IPS-18a (cell line): ENCODE results near the gene LRRC27.

Experiments
- H3K27ac ChIP-seq: one replicate; pipeline ENCODE4 v1.5.1; 2013; ENCODE audit warnings: low read length
- H3K27me3 ChIP-seq: one replicate; pipeline ENCODE4 v1.6.1; 2013; ENCODE audit warnings: mild to moderate bottlenecking, low read length; ENCODE audit not compliant: control insufficient read depth, insufficient read depth
- H3K36me3 ChIP-seq: one replicate; pipeline ENCODE4 v1.6.1; 2013; ENCODE audit warnings: low read depth, low read length; ENCODE audit not compliant: control insufficient read depth
- H3K4me1 ChIP-seq: one replicate; pipeline ENCODE4 v1.6.1; 2013; ENCODE audit warnings: low read depth, low read length; ENCODE audit not compliant: control insufficient read depth
- H3K4me3 ChIP-seq: one replicate; pipeline ENCODE4 v1.5.1; 2013; ENCODE audit warnings: low read length
- H3K9ac ChIP-seq: one replicate; pipeline ENCODE4 v1.6.1; 2013; ENCODE audit warnings: mild to moderate bottlenecking, low read length, moderate library complexity
- H3K9me3 ChIP-seq: one replicate; pipeline ENCODE4 v1.6.1; 2013; ENCODE audit warnings: low read depth, low read length; ENCODE audit not compliant: control insufficient read depth

LRRC27 gene

GRCh38 chr10:132322586-132323048 lies 9.4 kb upstream of the LRRC27 start:
- Histone ChIP-seq H3K27me3 (no peaks in the 10 kb centered on the region), H3K36me3 (no peaks in the 10 kb centered on the region), H3K9ac (no peak overlapping the region), H3K4me3 (no peak overlapping the region), H3K27ac (no peak overlapping the region), H3K9me3 (no peaks in the 10 kb centered on the region), H3K4me1 (no peaks in the 10 kb centered on the region)

DNA sequence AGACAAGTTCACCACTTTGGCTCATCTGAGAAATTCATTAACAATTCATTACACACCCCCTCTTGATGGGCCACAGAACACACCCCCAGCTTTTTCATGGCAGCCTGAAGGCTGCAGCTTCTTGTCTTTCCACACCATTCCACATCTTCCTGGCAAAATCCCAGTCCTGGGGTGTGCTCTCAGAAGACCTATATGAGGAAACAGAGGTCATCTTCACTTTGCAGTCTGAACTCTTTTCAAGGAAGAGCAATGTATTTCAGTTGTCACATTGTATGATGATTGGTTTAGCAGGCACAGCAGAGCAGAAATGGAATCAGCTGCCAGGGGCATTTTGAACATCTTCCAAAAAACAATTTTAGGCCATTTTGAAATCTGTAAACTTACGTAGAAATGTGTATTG lies 7.8 kb upstream of the LRRC27 start:
- no peak overlapping the region for H3K4me3 ChIP-seq
- H3K4me1 ChIP-seq = no peaks in the 10 kb centered on the region
- no peak overlapping the region for H3K27ac ChIP-seq
- H3K27me3 ChIP-seq = no peaks in the 10 kb centered on the region
- no peak overlapping the region for H3K9ac ChIP-seq
- no peaks in the 10 kb centered on the region for H3K36me3 ChIP-seq
- no peaks in the 10 kb centered on the region for H3K9me3 ChIP-seq

- H3K27ac ChIP-seq = no peak overlapping the region
- no peaks in the 10 kb centered on the region for H3K9me3 ChIP-seq
- H3K4me1 ChIP-seq = peaks cover 3% of the 10 kb centered on the region
- no peaks in the 10 kb centered on the region for H3K27me3 ChIP-seq
- no peaks in the 10 kb centered on the region for H3K36me3 ChIP-seq
- H3K9ac ChIP-seq = no peak overlapping the region
- H3K4me3 ChIP-seq = no peak overlapping the region
Measured at GRCh38 chr10:132326344-132326889, 5.6 kb upstream of the LRRC27 start.

- Histone ChIP-seq H3K36me3 (no peaks in the 10 kb centered on the region), H3K9ac (no peak overlapping the region), H3K27ac (no peak overlapping the region), H3K4me1 (peaks cover 3% of the 10 kb centered on the region), H3K27me3 (no peaks in the 10 kb centered on the region), H3K9me3 (no peaks in the 10 kb centered on the region), H3K4me3 (no peak overlapping the region)
Measured at GRCh38 chr10:132326925-132327324, 5.1 kb upstream of the LRRC27 start.

DNA sequence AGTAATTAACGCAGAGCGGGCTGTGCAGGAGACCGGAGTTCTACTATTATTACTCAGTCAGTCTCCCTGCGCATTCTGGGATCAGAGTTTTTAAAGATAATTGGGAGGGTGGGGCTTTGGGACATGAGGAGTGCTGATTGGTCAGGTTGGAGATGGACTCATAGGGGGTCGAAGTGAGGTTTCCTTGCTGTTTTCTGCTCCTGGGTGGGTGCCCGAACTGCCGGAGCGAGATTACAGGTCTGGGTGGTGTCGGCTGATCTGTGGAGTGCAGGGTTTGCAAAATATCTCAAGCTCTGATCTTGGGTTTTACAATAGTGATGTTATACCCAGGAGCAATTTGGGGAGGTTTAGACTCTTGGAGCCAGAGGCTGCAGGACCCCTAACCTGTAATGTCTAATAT lies 3.9 kb upstream of the LRRC27 start:
- H3K4me3 ChIP-seq = no peak overlapping the region
- H3K4me1 ChIP-seq = peaks cover 12% of the 10 kb centered on the region
- H3K9ac ChIP-seq = no peak overlapping the region
- H3K36me3 ChIP-seq = no peaks in the 10 kb centered on the region
- no peak overlapping the region for H3K27ac ChIP-seq
- no peaks in the 10 kb centered on the region for H3K9me3 ChIP-seq
- peaks cover 7% of the 10 kb centered on the region for H3K27me3 ChIP-seq

GRCh38 chr10:132328738-132329137 lies 3.3 kb upstream of the LRRC27 start:
- Histone ChIP-seq H3K9ac (no peak overlapping the region), H3K27me3 (peaks cover 13% of the 10 kb centered on the region), H3K4me1 (peaks cover 12% of the 10 kb centered on the region), H3K27ac (no peak overlapping the region), H3K9me3 (no peaks in the 10 kb centered on the region), H3K36me3 (no peaks in the 10 kb centered on the region), H3K4me3 (no peak overlapping the region)

DNA sequence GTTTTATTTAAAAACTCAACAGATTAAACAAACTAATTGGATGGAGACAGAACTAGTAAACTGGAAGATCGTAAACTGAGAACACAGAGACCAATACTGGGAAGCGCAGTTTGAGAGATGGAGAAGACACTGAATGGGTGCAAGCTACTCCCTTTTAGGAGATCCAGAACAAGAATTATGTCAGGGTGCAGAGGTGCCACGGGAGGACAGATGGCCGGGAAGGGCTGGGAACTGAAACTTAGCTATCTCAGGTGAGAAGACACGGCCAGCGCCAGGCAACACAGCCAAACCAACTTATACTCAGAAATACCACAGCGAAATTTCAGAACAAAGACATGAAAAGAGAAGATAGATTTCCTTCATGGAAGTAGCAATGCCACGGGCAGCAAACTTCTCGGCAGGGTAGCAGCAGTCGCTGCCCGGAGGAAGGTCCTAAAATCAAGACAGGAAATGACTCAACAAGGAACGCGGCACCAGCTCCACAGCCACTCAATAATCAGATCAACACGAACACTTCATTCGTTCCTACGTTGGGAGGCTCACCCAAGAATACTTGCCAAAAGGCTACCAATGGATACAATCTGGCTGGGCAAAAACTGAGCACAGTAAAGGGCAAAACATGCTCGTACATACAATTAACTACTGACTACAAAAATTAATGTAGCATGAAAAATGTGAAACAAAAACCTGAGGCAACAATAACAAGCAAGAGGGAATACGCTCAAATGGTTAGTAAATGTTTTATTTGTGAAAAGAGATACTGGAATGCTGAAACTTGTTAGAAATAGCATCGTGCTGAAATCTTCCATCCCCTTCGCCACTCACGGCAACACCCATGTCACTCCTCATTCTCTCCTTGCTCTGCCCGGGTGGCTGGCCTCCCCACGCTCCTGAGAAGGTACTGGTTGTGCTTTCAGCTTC lies 2.2 kb upstream of the LRRC27 start:
- Histone ChIP-seq H3K27ac (no peak overlapping the region), H3K27me3 (peaks cover 16% of the 10 kb centered on the region), H3K9me3 (no peaks in the 10 kb centered on the region), H3K36me3 (no peaks in the 10 kb centered on the region), H3K9ac (no peak overlapping the region), H3K4me3 (peak overlapping the region; percentile 87), H3K4me1 (peaks cover 12% of the 10 kb centered on the region)

DNA sequence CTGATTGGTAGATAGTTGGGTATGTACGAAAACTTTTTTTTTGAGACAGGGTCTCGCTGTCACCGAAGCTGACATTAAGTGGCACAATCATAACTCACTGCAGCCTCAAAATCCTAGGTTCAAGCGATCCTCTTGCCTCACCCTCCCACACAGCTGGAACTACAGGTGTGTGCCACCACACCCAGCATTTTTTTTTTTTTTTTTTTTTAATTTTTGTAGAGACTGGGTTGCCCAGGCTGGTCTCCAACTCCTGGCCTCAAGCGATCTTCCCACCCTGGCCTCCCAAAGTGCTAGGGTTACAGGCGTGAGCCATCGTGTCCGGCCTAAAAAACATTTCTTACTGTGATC lies 1.5 kb upstream of the LRRC27 start:
- H3K4me1 ChIP-seq = peaks cover 12% of the 10 kb centered on the region
- no peaks in the 10 kb centered on the region for H3K9me3 ChIP-seq
- H3K36me3 ChIP-seq = no peaks in the 10 kb centered on the region
- H3K4me3 ChIP-seq = peak overlapping the region; percentile 87
- H3K27ac ChIP-seq = no peak overlapping the region
- no peak overlapping the region for H3K9ac ChIP-seq
- H3K27me3 ChIP-seq = peaks cover 16% of the 10 kb centered on the region

- Histone ChIP-seq H3K9me3 (no peaks in the 10 kb centered on the region), H3K27me3 (peaks cover 16% of the 10 kb centered on the region), H3K4me3 (peak overlapping the region; percentile 58), H3K4me1 (peaks cover 20% of the 10 kb centered on the region), H3K27ac (no peak overlapping the region), H3K36me3 (no peaks in the 10 kb centered on the region), H3K9ac (peak overlapping the region; percentile 48)
Measured at GRCh38 chr10:132332433-132332754, 401 bp downstream of the LRRC27 start.

GRCh38 chr10:132333386-132333785 lies 1.4 kb downstream of the LRRC27 start:
- H3K4me3 ChIP-seq = no peak overlapping the region
- H3K27me3 ChIP-seq = peaks cover 16% of the 10 kb centered on the region
- H3K36me3 ChIP-seq = no peaks in the 10 kb centered on the region
- H3K9ac ChIP-seq = no peak overlapping the region
- H3K9me3 ChIP-seq = no peaks in the 10 kb centered on the region
- H3K4me1 ChIP-seq = peaks cover 23% of the 10 kb centered on the region
- H3K27ac ChIP-seq = no peak overlapping the region

DNA sequence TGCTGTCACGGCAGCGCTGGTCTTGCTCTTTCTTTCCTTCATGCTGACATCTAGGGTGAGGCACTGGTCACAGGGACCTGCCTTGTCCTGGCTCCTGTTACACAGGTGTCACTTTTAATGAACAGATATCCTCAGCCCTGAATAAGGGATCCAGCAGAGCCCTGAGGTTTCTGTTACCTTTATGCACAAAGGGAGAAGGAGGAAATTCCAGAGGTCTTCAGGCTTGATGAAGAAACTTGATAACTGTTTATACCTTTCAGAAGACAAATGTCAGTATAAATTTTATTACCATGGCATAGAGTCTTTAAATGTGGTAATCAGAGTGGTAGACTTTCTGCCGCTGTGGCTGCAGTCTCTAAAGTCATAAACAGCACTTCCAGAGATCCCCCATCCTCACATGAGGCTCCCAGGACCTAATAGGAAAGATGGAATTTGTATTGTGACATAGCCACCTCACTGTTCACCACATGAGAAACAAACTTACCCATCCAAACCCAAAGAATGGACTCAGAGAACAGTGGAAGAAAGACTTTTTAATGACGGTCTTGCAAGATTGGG lies 2.7 kb downstream of the LRRC27 start:
- Histone ChIP-seq H3K9ac (no peak overlapping the region), H3K36me3 (no peaks in the 10 kb centered on the region), H3K27me3 (peaks cover 16% of the 10 kb centered on the region), H3K27ac (no peak overlapping the region), H3K4me1 (peaks cover 23% of the 10 kb centered on the region), H3K9me3 (no peaks in the 10 kb centered on the region), H3K4me3 (no peak overlapping the region)
